HG03575 (cell line): ENCODE measurements around the gene ZBTB49.
"Not testable (repeated sequence)": the region's sequence is repeated elsewhere in the genome, so short reads cannot be mapped to it uniquely, and the experiment has no call there.

Source experiments
- ATAC-seq: cut with Tn5 transposase; IDR thresholded peaks from one replicate; pipeline ENCODE4 v1.9.1; 2021; ENCODE audit not compliant: unreplicated experiment, insufficient number of reproducible peaks, low FRiP score; ENCODE audit errors: extremely low read depth

ZBTB49 gene

DNA sequence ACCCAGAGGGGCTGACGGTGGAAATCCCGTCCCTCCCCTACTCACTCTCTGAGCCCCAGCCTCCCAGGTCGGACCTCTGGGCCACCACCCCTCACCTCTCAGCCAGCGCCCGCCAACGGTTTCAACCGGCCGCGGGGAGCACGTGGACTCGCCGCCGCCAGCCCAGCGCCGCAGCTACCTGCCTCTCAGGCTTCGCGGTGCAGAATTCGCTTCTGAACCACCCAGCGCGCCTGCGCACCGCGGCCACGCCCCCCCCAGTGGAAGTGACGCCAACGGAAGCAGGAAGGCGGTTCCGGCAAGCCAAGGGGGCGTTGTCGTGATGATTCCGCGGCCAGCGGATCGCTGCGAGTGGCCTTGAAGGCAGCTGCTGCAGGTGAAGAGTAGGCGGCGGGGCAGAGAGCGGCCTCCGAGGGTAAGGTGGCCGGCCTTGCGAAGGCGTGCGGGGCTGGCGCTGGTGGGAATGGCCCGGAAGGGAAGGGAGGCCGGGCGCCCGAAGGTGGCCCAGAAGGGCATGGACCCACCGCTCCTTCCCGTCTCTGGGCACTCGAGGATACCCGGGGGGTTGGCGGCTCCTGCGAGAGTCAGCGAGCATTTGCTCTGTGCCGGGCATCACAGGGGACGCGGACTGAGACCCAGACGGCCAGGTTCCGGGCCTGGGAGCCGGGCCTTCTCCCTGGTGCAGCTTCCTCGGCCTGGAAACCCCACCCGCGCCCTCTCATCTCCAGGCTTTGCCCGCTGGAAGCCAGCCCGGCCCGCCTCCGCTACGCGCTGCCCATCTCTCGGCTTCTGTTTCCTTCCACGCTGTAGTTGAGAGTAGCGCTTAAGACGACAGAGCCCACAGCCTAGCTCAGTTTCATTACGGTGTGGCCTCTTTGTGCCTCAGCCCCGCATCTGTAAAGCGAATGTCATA, at the start of gene ZBTB49, which contains the start of gene LYAR:
ZBTB49 (plus strand) TSS at position 311 of the 910 bp plus-strand sequence. CDS start 9,695 bp downstream, outside the sequence.
LYAR (minus strand) TSS at position 214 of the 910 bp plus-strand sequence. CDS start 6,412 bp downstream, outside the sequence.
- ATAC-seq: no peak

DNA sequence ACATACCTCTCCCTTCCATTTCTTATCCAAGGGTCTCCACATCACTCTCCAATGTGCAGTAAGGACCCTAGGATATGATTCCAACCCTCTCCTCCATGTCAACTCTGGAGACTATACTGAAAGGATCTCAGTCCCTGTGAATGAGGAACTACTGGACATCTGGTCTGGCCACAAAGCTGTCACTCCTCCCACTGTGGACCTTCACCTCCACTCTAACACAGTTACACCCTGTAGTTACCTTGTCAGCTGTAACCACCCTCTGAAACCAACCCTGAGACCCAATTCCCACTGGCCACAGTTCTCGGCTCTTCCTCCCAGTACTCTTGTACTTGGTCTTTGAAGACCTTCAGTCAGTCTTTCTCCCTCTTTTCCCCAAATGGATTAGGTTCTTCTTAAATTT, 44.9 kb upstream of the ZBTB49 start:
- ATAC-seq: no peak

- ATAC-seq: peak; percentile 11
These were observed 42.4 kb upstream of the ZBTB49 start for GRCh38 chr4:4247696-4248028.

DNA sequence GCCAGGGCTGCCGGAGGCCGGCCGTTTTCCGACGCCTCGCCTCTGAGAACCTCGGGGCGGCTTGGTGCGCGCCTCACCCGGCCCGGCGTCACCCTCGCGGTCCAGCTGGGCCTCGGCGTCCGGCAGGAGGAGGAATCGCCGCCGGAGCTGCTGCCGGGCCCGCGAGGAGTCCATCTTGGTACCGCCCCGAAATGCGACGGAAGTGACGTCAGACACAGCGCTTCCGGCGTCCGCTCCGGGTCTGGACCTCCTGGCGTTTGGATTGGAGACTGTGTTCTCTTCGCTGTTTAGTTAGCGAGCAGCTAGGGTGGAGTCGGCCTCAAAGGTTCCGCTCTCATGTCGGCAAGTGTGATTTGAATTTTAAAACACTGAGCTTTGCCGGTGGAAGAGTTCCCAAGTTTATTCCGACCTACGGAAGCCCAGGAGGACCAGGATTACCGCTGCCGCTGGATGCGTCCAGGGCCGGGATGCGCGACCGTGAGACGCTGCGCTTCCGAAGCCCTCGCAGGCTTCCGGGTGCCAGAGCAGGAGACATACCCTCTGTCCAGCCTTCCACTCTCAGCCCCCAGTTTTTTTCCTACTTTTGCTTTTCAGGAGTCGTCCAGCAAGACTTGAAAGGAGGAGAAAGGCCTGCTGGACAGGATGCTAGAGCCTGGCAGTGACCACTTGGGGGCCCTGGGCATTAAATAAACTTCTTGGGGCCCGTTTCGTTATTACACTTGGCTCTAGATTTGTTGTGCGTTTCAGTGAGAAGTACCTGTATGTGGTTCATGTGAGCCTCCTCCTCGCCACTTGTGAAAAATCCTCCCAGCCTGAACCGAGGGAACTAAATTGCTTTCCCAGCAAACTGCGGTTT, 41.8 kb upstream of the ZBTB49 start, which contains the start of gene TMEM128:
TMEM128 (minus strand) TSS at position 195 of the 856 bp plus-strand sequence; CDS start at position 174, 21 bp downstream.
- ATAC-seq: peak; percentile 86

- no peak for ATAC-seq
These were observed 41.2 kb upstream of the ZBTB49 start for GRCh38 chr4:4248885-4249203.

GRCh38 chr4:4249342-4249741, 40.7 kb upstream of the ZBTB49 start:
- not testable (repeated sequence) for ATAC-seq

GRCh38 chr4:4249866-4250265, 40.2 kb upstream of the ZBTB49 start:
- no peak for ATAC-seq

DNA sequence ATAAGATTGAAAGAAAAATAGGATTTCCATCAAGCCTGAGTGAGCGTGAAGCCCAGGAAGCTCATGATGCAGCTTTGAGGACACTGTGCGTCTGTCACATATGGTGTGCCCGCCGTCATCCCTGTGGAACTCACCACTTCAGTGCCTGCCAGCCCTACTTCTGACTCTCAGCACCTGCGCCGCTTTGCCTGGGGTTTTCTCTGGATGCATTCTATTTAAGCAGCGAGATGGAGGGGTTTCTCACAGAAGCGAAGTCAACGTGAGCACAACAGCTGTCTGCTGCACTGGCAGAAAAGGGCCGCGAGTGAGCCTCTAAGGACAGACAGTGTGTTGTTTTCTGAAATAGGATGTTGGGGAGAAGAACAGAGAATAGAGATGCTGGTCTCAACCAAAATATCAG, 35.9 kb upstream of the ZBTB49 start:
- ATAC-seq: no peak

- ATAC-seq: no peak
These were observed 35.4 kb upstream of the ZBTB49 start for GRCh38 chr4:4254666-4255065.

- no peak for ATAC-seq
These were observed 33.3 kb upstream of the ZBTB49 start for GRCh38 chr4:4256799-4257198.

GRCh38 chr4:4257705-4258104, 32.3 kb upstream of the ZBTB49 start:
- not testable (repeated sequence) for ATAC-seq

- no peak for ATAC-seq
These were observed 30.5 kb upstream of the ZBTB49 start for GRCh38 chr4:4259484-4260100.

DNA sequence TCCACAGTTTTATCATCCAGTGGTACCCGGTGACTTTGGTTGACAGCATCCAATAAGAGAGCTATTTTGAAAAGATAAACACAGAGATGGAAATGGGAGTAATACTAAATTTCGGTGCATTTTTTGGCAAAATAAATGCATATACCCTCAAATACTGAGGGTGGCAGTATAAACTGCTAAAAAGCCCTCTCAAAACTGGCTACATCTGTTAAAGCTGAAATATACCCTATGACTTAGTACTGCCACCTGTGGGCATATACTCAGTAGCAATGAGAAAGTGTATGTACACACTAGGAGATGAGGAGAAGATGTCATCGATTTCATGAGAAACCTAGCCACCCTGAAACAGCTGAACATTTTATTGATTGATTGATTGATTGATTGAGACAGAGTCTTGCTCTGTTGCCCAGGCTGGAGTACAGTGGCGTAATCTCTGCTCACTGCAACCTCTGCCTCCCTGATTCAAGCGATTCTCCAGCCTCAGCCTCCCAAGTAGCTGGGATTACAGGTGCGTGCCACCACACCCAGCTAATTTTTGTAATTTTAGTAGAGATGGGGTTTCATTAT, 29.8 kb upstream of the ZBTB49 start:
- ATAC-seq: no peak

- no peak for ATAC-seq
These were observed 22.1 kb upstream of the ZBTB49 start for GRCh38 chr4:4267981-4268380.

DNA sequence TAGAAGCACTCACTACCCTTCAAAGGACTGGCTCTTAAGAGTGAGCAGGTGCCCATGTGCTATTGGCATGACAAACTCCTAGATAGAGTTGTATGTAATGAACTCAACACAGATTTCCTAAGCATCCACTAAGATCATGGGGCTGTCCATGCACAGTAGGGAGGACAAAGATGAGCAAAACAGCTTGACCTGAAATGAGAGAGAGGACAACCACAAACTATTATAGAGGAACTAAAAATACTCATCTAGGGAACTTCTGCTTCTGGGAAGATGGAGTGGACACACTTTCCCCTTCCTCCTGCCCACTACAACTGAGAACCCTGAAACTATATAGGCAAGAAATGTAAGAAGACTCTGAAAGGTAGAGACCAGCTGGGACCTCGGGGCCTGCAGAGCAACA, 21.3 kb upstream of the ZBTB49 start:
- ATAC-seq: no peak

GRCh38 chr4:4269331-4269731, 20.7 kb upstream of the ZBTB49 start:
- no peak for ATAC-seq

DNA sequence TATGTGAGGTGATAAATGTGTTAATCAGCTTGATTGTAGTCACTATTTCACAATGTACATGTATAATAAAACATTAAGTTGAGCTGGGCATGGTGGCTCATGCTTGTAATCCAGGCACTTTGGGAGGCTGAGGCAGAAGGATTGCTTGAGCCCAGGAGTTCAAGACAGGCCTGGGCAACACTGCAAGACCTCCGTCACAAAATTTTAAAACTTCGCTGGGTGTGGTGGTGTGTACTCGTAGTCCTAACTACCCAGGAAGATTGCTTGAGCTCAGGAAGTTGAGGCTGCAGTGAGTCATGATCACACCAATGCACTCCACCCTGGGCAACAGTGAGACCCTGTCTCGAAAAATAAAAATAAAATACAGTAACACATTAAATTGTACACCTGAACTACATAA, 20.2 kb upstream of the ZBTB49 start:
- no peak for ATAC-seq

DNA sequence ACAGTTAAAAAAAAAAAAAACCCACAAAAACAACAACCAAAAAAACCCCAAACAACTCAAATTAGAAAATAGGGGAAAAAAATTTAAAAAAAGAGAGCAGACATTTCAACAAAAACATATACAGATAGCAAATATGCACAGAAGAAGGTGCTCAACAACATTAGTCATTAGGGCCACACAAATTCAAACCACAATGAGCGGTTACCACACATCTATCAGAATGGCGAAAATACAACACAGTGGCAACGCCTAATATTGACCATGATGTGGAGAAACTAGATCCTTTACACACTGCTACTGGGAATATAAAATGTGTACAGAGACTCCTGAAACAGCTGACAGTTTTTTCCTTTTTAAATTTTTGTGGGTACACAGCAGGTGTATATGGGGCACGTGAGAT, 19.5 kb upstream of the ZBTB49 start:
- ATAC-seq: no peak

GRCh38 chr4:4271912-4272311, 18.1 kb upstream of the ZBTB49 start:
- no peak for ATAC-seq
